Measurements from ENCODE around the gene KDM3A.

KDM3A gene

DNA sequence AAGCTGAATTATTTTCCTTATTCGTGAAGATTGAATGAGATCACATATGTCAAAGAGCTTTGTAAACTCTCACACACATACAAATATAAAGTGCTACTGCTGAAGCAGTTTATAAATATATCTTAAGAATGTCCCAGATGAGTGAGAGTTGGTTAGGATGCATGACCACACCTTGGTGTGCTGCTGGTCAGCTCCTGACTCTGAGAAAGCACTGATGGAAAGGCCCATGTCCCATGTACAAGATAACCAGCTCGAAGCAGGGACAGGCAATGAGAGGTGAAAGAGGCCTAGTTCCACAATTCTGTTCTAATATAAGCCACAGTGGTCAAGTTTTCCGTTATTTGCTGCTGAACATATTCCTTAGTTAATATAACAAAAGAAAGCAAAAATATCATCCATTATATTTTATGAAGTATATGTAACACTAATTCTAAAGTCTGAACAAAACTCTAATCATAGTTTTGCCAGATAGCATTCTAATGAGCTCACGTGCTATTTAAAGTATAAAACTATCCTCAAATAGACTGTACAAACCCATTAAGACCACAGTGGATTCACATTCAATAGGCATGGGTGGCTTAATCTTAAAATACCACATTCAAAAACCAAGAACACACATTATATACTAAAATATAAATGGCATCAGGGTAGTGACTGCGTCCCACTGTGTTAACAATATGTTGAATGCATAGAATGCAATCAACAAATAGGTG is 72.9 kb downstream of the KDM3A start:
- no peak for DNase-seq (ENCODE audit: low read depth in 2 of 2)

DNA sequence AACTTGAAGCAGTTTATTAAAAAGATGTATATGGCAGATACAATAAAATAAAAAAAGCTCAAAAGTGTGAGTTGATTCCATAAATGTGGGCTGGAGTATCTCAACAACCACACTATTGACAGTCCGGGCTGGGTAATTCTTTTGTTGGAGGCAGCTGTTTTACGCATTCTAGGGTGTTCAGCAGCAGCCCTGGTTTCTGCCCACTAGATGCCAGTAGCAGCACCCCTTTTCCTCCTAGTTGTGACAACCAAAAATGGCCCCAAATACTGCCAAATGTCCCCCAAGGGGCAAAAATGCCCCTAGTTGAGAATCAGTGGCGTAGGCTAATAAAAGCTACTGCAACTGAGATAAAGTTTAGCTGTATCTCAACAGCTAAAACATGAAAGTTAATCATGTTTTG is 77.3 kb downstream of the KDM3A start:
- DNase-seq (ENCODE audit: low read depth in 2 of 2), result no peak

DNA sequence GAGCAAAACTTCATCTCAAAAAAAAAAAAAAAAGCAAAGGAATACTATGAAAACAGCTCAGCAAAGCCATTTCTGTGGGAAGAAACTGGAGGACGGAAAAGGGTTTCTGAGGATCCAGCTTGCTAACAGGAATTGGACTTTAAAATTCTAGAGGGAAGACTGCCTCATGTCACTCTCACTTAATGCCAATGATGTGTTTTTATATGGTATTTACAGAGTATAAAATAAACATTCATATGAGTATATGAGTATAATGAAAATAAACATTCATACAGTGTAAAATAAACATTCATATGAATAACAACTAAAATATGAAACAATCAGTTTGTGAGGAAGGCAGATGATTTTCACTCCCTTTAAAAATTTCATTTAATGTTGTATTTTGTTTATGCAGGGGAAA is 78.2 kb downstream of the KDM3A start:
- DNase-seq (ENCODE audit: low read depth in 2 of 2), result no peak

DNA sequence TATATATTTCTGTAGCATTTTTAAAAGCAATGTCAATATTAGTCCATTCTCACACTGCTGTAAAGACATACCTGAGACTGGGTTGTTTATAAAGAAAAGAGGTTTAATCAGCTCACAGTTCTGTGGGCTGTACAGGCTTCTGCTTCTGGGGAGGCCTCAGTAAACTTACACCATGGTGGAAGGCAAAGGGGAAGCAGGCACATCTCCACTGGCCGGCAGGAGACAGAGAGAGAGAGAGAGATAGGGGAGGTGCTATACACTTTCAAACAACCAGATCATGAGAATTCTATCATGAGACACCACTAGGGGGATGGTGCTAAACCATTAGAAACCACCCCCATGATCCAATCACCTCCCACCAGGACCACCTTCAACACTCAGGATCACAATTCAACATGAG is 79.0 kb downstream of the KDM3A start:
- DNase-seq (ENCODE audit: low read depth in 2 of 2), result no peak

DNA sequence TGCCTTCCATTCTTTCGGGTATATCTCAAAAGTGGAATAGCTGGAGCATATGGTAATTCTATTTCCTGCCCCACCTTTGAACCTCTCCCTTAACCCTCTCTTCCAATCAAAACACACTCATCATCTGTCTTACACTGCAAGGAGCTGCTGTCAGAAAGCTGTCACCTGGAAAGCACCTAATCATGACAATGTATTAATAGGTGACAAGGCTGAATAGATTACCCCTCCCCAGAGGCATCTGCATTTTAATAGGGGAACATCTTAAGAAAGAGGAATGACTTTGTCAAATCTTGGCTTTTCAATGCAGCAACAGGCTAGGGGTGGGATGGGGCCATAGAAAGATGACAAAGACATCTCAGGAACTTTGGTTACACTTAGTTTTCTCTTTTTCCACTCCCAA is 80.8 kb downstream of the KDM3A start:
- no peak for DNase-seq (ENCODE audit: low read depth in 2 of 2)

DNA sequence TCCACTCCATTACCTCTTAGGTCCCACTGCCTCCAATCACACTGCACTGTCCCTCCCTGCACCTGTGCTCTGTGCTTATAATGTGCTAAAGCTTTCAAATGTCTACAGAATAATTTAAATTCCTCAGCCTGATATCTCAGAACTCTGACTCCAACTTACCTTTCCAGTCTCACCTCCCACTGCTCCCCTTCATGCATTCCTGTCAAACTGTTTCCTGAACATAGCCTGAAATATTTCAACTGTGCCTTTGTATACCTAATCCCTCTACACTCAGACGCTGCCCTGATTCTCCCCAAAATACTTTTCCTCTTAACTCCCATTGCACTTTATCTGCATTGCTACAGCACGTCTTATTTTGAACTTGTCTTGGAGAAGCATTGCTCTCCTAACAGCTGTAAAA is 81.5 kb downstream of the KDM3A start:
- no peak for DNase-seq (ENCODE audit: low read depth in 2 of 2)

DNA sequence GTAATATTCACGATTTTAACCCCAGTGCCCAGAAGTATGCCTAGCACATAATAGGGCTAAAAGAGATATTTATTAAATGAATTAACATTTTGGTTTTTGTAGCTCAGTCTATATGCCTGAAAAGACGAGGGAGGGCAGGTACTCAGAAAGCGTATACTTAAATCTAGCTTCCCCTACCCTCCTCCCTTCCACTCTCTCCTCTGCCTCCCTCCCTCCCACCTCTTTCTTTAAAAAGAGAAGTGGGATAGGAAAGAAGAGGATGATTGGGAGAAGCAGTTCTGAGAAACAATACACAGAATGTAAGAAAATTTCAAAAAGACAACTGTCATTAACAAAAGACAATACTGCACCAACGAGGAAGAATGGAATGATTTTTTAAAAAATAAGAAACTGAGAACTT is 82.3 kb downstream of the KDM3A start:
- no peak for DNase-seq (ENCODE audit: low read depth in 2 of 2)

DNA sequence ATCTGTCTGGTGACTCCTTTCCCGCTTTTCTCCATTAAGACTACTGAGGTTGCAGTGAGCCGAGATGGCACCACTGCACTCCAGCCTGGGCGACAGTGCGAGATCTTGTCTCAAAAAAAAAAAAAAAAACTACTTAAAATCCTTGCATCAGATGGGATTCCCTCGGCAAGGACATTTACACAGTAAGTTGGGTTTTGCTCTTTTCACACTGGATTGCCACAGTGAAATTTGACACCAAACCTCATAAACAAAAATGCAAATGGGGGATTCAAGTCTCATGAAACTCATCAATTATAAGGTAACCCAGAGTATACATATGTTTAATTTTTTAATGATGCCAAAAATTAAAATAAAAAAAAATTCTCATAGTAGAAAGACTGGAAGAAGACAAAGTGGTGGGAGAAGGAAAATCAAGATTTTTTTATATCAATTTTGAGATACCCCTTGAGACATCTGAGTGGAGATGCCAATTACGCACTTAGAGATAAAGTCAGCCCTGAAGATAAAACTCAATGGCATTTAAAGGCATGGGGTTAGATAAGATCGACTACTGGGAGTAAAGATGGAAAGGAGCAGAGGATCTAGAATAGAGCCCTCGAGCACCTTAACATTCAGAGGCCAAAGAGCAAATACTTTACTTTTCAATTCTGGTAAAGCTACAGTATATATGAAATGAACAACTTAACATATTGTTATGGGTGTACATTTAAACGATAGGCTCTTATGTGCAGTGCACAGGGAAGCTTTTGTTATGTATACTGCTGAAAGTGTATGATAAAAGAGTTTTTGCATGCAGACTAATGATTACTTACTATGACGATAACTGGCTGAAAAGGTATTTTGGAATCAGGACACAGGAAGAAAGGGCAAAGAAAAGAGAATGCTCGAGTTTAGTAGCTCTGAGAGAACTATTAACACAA is 84.5 kb downstream of the KDM3A start:
- DNase-seq (ENCODE audit: low read depth in 2 of 2), result no peak

DNA sequence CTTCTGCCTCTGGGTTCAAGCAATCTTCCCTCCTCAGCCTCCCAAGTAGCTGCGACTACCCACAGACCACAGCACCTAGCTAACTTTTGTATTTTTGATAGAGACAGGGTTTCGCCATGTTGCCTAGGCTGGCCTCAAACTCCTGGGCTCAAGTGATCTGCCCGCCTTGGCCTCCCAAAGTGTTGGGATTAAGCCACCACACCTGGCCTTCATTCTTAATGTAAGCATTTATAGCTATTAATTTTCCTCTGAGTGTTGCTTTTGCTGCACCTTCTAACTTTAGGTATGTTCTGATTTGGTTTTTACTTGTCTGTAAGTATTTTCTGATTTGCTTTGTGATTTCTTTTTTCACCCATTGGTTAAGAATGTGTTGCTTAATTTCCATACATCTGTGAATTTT is 92.4 kb downstream of the KDM3A start:
- no peak for DNase-seq (ENCODE audit: low read depth in 2 of 2)

DNA sequence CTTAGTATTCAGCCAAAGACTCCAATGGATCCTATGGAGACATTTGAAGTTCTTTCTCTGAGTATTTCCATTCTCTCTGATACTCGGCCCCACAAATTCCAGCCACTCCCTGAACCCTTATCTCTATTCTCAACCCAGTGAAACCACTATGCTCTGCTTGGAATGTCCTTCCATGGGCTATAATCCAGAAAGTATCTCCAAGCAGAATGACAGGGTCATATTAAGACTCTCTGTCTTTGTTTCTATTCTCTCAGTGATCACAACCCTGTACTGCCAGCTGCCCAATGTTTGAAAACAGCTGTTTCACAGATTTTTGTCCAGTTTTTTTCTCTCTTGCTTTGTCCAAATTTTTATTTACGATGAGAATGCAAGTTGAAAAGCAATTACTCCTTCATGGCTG is 100.2 kb downstream of the KDM3A start:
- no peak for DNase-seq (ENCODE audit: low read depth in 2 of 2)
